Nucleus accumbens (tissue), 56 donors: ENCODE measurements around the gene TMBIM6.

ENCODE experiments used
- DNase-seq, 56 donors: peaks; one replicate each; lab custom pipeline; 2025; lab: John Stamatoyannopoulos, UW

TMBIM6 gene

DNA sequence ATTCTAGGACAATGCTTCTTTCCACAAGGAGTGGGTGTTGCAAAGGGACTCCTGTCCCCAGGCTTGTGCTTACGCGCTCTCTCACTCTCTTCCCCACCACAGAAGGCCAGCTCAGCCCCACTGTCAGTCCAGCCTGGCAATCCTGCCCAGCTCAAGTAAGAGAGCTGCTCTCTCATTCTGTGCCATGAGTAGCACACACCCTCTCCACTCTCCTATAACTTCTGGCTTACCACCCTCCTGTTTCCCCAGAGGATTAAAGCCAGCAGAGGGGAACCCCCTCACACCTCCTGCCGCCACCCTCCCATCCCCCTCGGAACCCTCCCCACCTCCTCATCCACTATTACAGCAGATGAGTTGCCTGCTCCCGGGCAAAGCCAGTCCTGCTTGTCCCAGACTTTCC, 69.8 kb downstream of the TMBIM6 start:
- peak in 2 of 56 donors; percentile 6 to 13 for DNase-seq

GRCh38 chr12:49811961-49812401, 70.6 kb downstream of the TMBIM6 start:
- DNase-seq: no peak

DNA sequence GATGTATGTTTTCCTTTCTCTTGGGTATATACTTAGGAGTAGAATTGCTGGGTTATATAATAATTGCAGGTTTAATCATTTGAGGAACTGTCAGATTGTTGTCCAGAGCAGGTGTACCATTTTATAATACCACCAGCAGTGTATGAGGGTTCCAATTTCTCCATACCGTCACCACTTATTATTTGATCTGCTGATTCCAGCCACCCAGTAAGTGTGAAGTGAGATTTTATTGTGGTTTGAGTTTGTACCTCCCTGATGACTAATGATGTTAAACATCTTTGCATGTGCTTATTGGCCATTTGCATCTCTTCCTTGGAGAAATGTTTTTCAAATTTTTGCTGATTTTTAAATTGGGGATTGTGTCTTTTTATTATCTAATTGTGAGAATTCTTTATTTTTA, 71.8 kb downstream of the TMBIM6 start:
- no peak for DNase-seq
